ENCODE measurements around the gene COL26A1.
"Not testable (repeated sequence)": the region's sequence is repeated elsewhere in the genome, so short reads cannot be mapped to it uniquely, and the experiment has no call there.

Gene COL26A1

DNA sequence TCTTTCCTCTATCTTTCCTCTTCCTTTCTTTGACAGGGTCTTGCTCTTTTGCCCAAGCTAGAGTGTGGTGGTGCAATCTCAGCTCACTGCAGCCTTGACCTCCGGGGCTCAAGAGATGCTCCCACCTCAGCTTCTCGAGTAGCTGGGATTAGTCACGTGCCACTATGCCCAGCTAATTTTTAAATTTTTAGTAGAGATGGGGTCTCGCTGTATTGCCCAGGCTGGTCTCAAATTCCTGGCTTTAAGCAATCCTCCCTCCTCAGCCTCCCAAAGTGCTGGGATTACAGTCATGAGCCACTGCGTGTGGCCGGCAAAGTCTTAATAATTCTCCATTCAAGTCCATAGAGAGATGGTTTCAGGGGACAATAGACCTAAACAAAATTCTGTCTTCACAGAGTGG is 40.2 kb downstream of the COL26A1 start:
- DNase-seq = no peak

DNA sequence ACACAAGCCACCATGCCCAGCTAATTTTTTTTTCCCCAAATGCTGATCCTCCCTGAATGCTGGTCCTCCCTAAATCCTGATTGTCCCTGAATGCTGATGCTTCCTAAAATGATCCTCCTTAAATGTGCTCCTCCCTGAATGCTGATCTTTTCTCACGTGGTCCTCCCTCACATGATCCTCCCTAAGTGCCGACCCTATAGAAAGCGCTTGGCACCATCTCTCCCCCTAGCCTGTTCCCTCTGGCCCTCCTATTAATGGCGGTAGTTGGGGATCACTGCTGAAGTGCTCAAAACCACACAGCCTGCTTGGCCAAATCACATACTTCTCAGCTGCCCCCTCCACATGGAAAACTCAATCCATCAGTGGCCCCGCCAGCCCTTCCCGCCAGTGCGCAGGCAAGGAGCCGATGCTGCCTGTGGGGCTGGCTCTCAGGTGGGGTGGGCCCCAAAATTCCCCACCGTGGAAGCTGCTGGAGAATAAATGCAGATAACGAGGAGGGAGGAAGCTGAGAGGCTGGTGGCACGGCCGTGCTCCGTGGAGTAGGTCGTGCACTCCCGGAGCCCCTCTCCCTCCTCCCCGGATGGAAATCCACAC is 42.9 kb downstream of the COL26A1 start:
- DNase-seq = no peak

DNA sequence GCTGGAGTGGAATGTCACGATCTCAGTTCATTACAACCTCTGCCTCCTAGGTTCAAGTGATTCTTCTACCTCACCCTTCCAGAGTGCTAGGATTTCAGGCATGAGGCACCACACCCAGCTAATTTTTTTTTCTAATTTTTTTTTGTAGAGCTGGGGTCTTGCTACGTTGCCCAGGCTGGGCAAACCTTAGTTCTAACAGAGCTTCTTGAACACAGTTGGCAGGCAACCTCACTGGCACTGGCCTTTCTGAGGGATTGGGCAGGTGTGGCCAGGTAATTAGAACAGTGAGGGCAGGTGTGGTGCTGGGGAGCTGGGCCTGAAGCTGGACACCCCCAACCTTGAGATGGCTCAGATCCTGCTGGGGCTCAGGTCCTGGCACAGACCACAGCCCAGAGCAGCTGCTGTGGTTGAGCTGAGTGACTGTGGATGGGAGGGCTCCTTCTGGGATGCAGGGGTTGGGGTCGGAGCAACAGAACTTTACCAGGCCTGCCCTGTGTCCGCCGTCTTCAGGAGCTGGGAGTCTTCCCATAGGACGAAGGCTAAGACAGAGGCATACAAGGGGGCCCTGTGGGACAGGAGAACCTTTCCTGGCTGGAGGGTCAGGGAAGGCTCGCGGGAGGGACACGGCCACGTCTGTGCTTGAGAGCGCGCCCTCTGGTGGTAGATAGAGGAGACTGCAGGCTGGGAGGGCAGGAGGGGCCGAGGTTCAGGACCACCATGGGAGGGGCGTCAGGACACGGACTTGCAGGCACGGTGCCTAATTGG is 48.2 kb downstream of the COL26A1 start:
- DNase-seq = peak; percentile 29

DNA sequence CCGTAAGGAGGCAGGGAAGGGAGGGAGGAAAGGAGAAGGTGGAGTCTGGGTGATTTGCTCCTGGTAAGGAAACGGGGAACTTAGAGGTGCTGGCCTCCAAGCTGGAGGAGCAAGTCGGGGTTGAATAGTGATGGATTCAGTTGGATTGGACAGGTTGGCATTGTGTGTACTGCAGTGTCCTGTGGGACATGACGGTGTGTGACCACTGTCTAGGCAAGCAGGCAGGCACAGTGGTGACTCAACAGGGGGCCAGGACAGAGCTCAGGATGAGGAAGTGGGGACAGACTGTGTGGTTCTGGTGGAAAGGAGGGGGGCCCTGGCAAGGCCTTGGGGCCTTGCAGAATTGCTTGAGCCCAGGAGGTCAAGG is 48.8 kb downstream of the COL26A1 start:
- peak; percentile 1 for DNase-seq

DNA sequence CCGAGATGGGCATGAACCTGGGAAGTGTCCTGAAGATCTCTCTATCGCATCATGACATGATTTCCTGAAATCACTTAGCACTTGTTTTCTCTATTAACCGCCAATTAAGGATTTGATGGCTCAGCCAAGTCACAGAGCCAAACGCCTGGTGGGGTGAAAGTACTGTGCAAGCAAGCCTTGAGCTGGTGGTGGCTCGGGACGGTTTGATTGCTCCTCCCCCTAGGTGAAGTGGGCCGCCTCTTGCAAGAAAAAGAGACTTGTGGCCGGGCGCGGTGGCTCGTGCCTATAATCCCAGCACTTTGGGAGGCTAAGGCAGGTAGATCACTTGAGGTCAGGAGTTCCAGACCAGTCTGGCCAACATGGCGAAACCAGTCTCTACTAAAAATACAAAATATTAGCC is 50.3 kb downstream of the COL26A1 start:
- no peak for DNase-seq

DNA sequence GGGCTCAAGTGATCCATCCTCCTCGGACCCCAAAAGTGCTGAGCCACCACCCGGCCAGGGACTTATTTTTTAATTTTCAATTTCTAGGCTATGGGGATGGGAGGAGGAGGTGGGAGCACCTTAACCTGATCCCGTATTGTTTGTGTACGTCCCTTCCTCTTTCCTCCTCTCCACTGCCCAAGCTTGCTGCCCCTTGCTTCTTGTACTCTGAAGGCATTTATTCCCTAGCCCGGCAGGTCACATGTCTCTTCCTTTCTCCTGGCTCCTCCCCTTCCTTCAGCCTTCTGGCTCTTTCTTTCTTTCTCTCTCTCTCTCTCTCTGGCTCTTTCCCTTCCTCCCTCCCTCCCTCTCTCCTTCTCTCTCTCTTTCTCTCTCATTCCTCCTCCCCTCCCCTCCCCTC is 56.0 kb downstream of the COL26A1 start:
- no peak for DNase-seq

DNA sequence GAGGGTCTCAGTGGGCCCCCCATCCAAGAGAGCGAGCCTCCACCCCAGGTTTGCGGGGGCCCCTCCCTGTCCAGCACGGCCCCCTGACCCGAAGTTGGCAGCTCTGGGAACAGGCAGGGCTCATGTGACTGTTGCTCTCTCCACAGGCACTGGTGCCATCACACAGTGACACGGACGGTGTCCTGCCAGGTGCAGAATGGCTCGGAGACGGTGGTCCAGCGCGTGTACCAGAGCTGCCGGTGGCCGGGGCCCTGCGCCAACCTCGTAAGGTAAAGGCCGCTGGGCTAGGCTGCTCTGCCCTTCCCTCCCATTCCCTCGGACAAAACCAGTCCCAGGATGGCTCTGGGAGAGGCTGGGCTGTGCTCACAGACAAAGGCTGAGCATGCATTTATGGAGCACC is 57.2 kb downstream of the COL26A1 start:
- no peak for DNase-seq

DNA sequence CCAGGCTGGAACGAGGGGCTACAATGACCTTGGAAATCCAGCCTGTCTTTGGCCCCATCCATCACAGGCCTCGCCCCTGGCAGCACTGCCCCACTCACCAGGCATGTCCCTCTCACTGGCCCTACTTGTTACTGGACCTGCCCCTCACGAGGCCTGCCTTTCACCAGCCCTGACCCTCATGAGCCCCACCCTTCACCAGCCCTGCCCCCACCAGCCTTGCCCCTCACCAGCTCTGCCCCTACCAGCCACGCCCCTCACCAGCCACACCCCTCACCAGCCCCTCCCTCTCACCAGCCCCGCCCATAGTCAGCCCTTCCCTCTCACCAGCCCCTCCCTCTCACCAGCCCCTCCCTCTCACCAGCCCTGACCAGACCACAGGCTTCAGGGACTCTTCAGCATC is 57.8 kb downstream of the COL26A1 start:
- no peak for DNase-seq

DNA sequence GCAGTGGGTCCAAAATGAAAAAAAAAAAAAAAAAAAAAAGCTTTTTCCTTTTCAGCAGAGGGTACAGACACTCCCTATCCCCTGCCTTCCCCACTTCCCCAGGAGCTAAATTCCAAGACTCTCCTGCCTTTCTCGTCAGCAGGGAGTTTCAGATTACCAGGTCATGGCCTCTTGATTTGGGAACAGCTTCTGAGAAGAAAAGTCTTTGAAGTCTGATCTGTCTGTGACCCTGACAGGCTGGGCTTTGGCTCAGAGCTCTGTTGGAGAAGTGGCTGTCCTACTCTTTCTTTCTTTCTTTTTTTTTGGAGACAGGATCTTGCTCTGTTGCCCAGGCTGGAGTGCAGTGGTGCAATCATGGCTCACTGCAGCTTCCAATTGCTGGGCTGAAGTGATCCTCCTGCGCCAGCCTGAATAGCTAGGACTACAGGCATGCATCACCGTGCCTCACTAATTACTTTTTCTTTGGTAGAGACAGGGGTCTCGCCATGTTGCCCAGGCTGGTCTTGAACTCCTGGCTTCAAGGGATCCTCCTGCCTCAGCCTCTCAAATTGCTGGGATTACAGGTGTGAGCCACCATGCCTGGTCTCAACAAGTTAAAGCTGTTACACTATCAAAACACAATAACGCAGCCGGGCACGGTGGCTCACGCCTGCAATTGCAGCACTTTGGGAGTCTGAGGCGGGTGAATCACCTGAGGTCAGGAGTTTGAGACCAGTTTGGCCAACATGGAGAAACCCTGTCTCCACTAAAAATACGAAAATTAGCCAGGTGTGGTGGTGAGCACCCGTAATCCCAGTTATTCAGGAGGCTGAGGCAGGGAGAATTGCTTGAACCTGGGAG is 59.9 kb downstream of the COL26A1 start:
- DNase-seq = no peak

DNA sequence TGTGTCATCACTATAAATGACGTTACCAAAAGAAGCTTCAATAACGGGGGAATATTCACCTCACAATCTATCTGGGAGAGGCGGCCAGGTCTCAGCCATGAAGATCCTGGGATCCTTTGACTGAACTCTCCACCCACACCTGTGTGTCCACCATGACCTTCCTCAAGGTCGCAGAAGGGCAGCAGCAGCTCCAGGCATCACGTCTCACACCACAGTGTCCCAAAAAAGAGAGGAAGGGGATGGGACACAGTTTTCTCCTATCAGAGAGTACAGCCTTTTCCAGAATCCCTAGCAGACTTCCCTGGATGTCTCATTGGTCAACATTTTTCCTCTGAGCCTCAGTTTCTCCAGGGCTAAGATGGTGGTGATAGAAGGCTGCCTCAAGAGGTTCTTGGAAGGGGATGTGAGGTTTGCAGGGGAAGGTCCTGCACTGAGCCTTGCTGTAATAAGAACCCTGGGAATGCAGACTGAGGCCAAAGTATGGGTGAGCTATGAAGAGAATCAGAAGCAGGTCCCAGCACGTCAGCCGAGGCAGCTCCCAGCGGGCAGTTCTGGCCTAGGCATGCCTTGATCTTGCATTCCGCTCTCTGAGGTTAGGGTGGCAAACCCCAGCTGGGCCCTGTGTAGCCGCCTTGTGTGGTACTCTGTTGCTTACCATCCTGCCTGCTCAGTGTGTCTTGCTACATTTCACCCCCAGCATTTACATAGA is 63.8 kb downstream of the COL26A1 start:
- DNase-seq = no peak

DNA sequence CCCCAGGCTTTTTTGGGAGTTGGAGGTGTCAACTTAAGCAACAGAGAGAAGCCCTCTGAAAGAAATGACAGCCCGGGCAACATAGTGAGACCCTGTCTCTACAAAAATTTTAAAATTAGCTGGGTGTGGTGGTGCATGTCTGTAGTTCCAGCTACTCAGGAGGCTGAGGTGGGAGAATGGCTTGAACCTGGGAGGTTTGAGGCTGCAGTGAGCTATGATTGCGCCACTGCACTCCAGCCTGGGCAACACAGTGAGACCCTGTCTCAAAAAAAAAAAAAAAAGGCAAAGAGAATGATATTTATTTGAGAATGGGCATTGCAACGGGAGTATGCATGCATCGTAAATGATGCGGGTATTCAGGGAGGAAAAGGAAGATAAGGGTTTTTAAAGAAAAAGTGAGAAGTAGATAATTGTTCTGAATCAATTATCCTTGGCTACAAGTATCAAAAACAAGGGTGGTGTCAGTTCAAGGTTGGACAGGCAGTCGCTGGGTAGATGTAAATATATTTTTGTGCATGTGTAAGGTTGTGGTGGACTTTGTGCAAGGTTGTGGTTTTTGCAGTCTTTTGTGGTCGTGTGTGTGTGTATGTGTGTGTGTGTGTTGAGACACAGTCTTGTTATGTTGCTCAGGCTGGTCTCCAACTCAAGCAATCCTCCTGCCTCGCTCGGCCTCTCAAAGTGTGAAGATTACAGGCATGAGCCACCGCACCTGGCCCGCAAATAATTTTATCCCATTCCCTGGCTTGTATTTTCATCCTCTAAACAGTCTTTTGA is 65.6 kb downstream of the COL26A1 start:
- DNase-seq = no peak

DNA sequence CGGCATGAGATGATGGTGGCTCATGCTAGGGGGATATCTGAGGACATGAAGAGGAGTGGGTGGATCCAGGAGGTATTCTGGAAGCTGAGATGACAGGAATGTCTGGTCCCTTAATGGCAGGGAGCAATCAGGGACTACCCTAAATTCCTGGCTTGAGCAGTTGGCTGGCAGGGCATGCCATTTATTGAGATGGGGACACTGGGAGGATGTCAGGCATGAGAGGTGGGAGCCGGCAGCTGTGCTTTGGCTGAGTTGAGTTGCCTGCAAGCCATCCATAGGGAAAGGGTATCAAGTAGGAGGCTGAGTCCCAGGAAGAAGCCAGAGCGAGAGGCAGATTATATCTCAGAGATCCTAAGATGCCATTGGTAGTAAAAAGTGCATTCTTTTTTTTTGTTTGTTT is 69.6 kb downstream of the COL26A1 start:
- no peak for DNase-seq

DNA sequence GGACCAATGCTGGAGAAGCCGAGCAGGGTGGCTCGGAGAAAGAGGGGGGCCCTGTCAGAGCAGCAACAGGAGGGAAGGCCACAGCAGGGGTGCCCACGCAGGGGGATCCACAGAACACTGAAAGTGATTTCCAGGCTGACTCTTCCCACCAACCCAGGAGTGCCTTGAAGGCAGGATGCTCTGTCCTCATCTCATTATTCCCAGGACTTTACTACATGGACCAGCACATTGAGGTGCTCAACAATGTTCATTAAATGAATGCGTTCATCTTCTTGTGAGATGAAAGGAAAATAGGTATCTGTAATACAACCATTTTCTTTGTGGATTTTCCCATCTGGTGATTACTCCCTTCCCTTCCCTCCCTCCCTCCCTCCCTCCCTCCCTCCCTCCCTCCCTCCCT is 71.0 kb downstream of the COL26A1 start:
- DNase-seq = no peak

DNA sequence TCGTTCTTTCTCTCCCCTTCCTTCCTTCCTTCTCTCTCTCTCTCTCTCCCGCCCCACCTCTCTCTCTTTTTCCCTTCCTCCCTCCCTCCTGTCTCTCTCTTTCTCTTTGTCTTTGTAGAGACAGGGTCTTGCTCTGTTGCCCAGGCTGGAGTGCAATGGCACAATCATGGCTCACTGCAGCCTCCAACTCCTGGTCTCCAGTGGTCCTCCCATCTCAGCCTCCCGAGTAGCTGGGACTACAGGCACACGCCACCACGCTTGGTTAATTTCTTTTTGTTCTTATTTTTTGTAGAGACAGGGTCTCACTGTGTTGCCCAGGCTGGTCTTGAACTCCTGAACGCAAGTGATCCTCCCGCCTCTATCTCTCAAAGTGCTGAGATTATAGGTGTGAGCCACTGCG is 71.5 kb downstream of the COL26A1 start:
- DNase-seq = not testable (repeated sequence)

DNA sequence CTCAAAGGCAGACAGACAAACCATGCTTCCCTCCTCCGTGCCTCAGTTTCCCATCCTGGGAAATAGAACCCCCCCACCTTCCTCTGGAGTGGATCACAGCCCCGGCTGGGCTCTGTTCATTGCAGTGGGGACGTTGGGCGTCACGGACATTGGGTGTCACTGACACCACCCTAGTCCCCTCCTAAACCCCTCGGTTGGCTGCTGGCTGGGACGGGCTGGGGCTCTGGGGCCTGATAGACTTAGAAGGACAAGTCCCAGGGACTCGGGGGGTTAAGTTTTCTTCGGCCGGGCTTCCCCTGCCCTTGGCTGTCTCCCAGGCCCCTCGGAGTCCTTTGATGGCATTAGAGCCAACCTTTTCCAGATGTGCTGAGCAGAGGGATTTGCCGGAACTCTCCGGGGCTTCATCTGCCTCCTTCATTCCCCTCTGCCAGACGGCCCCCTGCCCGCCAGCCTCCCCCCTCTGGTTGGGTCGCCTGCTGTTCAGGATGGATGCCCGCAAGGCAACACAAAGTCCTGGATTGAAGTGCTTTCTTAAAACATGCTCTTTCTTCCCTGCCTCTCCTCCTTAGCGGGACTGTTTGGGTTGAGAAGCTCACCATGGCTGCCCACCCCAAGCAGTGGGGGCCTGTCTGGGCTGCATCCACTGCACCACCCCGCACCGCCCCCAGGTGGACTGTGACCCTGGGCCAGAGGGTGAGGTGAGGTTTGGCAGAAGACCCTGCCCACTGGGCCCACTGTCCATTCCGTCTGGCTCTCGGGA is 73.0 kb downstream of the COL26A1 start:
- no peak for DNase-seq

DNA sequence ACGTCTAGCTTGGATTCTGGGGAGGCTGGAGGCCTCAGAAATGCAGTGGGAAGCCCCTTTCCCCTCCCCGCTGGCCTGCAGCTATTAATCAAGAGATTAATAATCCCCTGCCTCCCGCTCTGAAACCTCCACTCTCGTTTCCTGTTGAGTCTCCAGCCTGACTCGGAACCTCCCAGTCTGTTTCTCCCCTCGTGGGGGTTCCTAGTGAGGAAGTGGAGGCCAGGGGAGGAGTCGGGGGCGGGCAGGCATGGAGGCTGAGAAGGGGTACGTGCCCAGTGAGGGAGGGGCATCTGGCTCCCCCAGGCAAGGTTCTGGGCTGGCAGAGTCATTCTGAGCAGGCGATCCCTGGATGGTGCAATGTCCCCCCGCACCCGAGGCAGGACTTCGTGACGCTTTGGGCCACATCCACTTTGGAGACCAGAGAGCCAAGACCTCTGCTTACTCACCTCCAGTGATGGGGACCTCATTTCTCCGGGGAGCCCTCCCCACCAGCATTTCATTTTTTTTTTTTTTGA is 73.6 kb downstream of the COL26A1 start:
- no peak for DNase-seq

DNA sequence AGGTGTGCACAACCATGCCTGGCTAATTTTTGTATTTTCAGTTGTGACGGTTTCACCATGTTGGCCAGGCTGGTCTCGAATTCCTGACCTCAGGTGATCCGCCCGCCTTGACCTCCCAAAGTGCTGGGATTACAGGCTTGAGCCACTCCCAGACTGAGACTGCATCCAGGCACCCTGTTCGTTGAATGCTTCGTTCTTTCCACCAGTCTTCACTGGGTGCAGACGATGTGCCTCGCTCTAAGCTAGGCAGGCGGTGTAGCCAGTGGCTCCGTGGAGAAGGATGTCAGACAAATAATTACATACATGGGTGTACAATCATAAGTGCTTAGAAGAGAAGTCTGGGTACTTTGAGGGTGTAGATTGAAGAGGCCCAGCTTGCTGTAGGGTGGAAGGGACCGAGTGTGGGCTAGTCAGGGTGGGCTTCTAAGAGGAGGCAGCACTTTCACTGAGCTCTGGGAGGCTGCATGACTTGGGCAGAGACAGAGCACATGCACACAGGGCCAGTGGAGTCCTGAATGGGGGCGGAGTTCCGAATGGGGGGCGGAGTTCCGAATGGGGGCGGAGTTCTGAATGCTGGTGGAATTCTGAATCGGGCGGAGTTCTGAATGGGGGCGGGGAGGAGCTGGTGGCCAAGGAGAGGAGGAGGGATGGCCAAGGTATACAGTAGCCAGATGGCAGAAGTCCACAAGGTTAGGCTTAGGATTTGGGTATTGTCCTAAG is 74.3 kb downstream of the COL26A1 start:
- DNase-seq = no peak

DNA sequence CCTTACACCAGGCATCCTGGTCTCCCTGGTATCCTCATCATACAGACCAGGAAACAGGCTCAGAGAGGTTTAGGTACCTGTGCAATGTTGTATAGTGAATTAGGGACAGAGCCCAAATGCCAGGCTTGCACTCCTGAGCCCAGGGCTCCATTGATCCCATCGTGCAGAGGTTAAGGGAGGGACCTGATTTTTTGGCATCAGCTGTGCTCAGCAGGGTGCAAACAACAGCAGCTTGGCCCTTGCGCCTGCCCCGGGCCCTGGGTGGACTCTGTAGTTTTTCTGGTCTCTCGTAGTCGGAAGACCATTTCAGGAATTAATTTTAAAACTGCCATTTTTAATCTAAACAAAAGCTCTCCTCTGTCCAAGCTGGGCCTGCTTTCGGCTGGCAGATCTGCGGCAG is 79.2 kb downstream of the COL26A1 start:
- DNase-seq = no peak

DNA sequence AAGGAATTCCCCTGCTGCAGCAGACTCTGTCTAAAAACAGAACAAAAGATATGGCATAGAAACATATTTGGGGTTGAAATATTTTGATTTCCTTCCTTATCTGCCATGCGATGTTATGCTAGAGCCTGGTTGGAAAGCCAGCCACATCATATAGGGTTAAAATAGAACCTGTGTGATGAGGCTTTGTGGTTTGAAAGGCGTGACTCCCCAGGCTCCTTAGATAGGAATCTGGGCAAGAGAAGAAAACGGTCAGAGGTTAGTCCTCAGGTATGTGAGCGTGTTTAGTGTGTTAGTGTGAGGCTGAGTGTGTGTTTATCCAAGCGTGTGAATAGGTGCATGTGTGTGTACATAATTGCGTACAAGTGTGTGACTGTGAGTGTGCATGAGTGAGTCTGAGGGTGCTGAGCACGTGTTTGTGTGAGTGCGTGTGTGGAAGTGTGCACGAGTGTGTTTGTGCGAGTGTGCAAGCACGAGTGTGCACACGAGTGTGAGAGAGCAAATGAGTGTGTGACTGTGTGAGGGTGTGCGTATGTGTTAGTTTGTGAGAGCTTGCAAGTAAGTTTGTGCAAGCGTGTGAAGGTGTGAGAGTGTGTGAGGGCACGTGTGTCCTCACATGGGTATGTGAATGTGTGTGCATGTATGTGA is 79.9 kb downstream of the COL26A1 start:
- no peak for DNase-seq

DNA sequence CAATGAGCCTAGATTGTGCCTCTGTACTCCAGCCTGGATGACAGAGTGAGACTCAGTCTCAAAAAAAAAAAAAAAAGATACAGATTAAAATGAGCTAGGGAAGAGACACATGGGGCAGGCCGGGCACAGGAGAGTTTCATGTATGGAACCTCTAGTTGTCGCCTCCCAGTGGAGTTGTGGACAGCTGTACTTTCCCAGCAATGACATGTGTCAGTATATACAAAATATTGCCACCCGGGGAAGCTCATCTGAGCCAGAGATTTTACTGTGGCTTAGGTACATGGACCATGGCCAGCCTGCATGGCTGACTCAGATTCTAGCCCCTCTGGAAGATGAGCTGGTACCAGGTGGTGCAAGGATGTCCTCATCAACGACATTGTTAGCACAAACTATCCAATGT is 87.4 kb downstream of the COL26A1 start:
- DNase-seq = no peak
